GM19193 (cell line): Measurements from ENCODE around the gene VAV2.

Experiments used
- POLR2A ChIP-seq: IDR thresholded peaks from 4 replicates; pipeline ENCODE4 v1.6.1; 2011; ENCODE audit not compliant: insufficient read depth, insufficient read length; ENCODE audit errors: extremely low read depth

The VAV2 gene

GRCh38 chr9:133973111-133973790, 18.9 kb downstream of the VAV2 start:
- no peak for TF ChIP-seq POLR2A

GRCh38 chr9:133971981-133972941, 19.9 kb downstream of the VAV2 start:
- TF ChIP-seq POLR2A: no peak

- no peak for TF ChIP-seq POLR2A
These were observed 20.8 kb downstream of the VAV2 start for GRCh38 chr9:133971121-133971951.

- TF ChIP-seq POLR2A: no peak
These were observed 21.5 kb downstream of the VAV2 start for GRCh38 chr9:133970581-133971058.

- TF ChIP-seq POLR2A: no peak
These were observed 22.2 kb downstream of the VAV2 start for GRCh38 chr9:133969681-133970580.

GRCh38 chr9:133968966-133969617, 23.0 kb downstream of the VAV2 start:
- TF ChIP-seq POLR2A: no peak

GRCh38 chr9:133968428-133968827, 23.7 kb downstream of the VAV2 start:
- no peak for TF ChIP-seq POLR2A

GRCh38 chr9:133967024-133967741, 24.9 kb downstream of the VAV2 start:
- TF ChIP-seq POLR2A: no peak

- no peak for TF ChIP-seq POLR2A
These were observed 27.7 kb downstream of the VAV2 start for GRCh38 chr9:133964463-133964862.

- TF ChIP-seq POLR2A: no peak
These were observed 29.0 kb downstream of the VAV2 start for GRCh38 chr9:133963166-133963565.

GRCh38 chr9:133962341-133962740, 29.8 kb downstream of the VAV2 start:
- TF ChIP-seq POLR2A: no peak

- no peak for TF ChIP-seq POLR2A
These were observed 30.6 kb downstream of the VAV2 start for GRCh38 chr9:133961226-133962165.
